Endothelial cell of umbilical vein (primary cell): ENCODE results near the gene TFDP3. TPM values are rescaled to one million over a fixed set of nuclear protein-coding genes. Genes with fewer than 3 reads are reported as not detected.

Experiments used
- BruUV-seq: library from RNA; stranded (reverse); fragments of 400-500 nt; replicated peaks from 2 replicates; lab custom pipeline; 2021; lab: Mats Ljungman, UMichigan
- CTCF ChIA-PET: fragments of 300-600, 350-600 bp; sonication (Branson Sonifier 250); formaldehyde crosslinking; loops from one replicate; lab custom pipeline; 2021; ENCODE audit warnings: antibody characterized with exemption, inconsistent platforms; lab: Charles Lee
- POLR2A ChIA-PET: fragments of 300-600, 350-600 bp; sonication (Branson Sonifier 250); formaldehyde crosslinking; loops from one replicate; lab custom pipeline; 2021; ENCODE audit warnings: antibody characterized with exemption, inconsistent platforms; lab: Charles Lee
- DNase-seq: peaks from one replicate; pipeline ENCODE4 v3.0.0-alpha.2; 2011; ENCODE audit warnings: low read depth, low spot score
- FAIRE-seq: peaks from 2 replicates; lab custom pipeline; 2011; peaks lifted over from hg19 to GRCh38; lab: Jason Lieb, UNC
- H2AFZ ChIP-seq: 2 replicates; pipeline ENCODE4 v1.6.0; 2012; ENCODE audit warnings: low read depth, low read length, control low read depth, inconsistent platforms
- H3K27ac ChIP-seq: 2 replicates; pipeline ENCODE4 v1.5.1; 2011; ENCODE audit warnings: low read depth, mild to moderate bottlenecking, control low read depth, low read length, moderate library complexity; ENCODE audit not compliant: insufficient read depth
- H3K27me3 ChIP-seq, 2 experiments: 2 replicates each; pipeline versions ENCODE4 v1.6.0 to v1.6.1; 2011; ENCODE audit warnings: low read length in 2 of 2, mixed read lengths in 1 of 2; ENCODE audit not compliant: control insufficient read depth in 2 of 2, insufficient read depth in 2 of 2
- H3K36me3 ChIP-seq, 2 experiments: 2 replicates in 1 of 2; 3 replicates in 1 of 2; pipeline ENCODE4 v1.5.1; 2011; ENCODE audit warnings: low read length in 2 of 2, mild to moderate bottlenecking in 1 of 2, moderate library complexity in 1 of 2; ENCODE audit not compliant: control insufficient read depth in 2 of 2, insufficient read depth in 2 of 2; ENCODE audit errors: extremely low read depth in 1 of 2
- H3K4me1 ChIP-seq: 3 replicates; pipeline ENCODE4 v1.5.1; 2011; ENCODE audit warnings: mild to moderate bottlenecking, low read length; ENCODE audit not compliant: control insufficient read depth, insufficient read depth; ENCODE audit errors: extremely low read depth
- H3K4me2 ChIP-seq: 2 replicates; pipeline ENCODE4 v1.6.1; 2011; ENCODE audit warnings: low read length, control low read depth, mixed read lengths; ENCODE audit not compliant: insufficient read depth
- H3K4me3 ChIP-seq, 3 experiments: fragments of 200-600 bp in 1 of 3; sonication (generic), shearing (Covaris generic) in 1 of 3; replicated peaks in 1 of 3; 2 replicates each; pipeline ENCODE4 v1.5.1; 2011 to 2016; ENCODE audit warnings: control low read depth in 3 of 3, low read length in 3 of 3, mild to moderate bottlenecking in 2 of 3, inconsistent platforms in 1 of 3, low read depth in 1 of 3, moderate library complexity in 1 of 3; ENCODE audit not compliant: insufficient read depth in 1 of 3
- H3K79me2 ChIP-seq: 2 replicates; pipeline ENCODE4 v1.6.0; 2012; ENCODE audit warnings: low read length, inconsistent platforms; ENCODE audit not compliant: control insufficient read depth, insufficient read depth
- H3K9ac ChIP-seq: replicated peaks from 2 replicates; pipeline ENCODE3; 2011; ENCODE audit warnings: low read length, control low read depth; ENCODE audit not compliant: insufficient read depth; ENCODE audit errors: extremely low read depth
- H3K9me1 ChIP-seq: replicated peaks from 3 replicates; pipeline ENCODE4 v1.6.0; 2011; ENCODE audit warnings: mild to moderate bottlenecking, low read length; ENCODE audit not compliant: control insufficient read depth, insufficient read depth; ENCODE audit errors: extremely low read depth
- H3K9me3 ChIP-seq: replicated peaks from 2 replicates; pipeline ENCODE4 v1.5.1; 2012; ENCODE audit warnings: low read length, inconsistent platforms; ENCODE audit not compliant: control insufficient read depth, insufficient read depth
- H4K20me1 ChIP-seq: replicated peaks from 2 replicates; pipeline ENCODE3; 2011; ENCODE audit warnings: mild to moderate bottlenecking, low read length; ENCODE audit not compliant: control insufficient read depth, insufficient read depth; ENCODE audit errors: extremely low read depth
- CTCF ChIP-seq, 2 donors: IDR thresholded peaks; 1 replicate in 1 of 2; 2 replicates in 1 of 2; pipeline ENCODE4 v1.5.1; 2011; ENCODE audit warnings: low read length in 2 of 2, mild to moderate bottlenecking in 2 of 2, moderate library complexity in 2 of 2, control low read depth in 1 of 2, inconsistent platforms in 1 of 2, low read depth in 1 of 2; ENCODE audit not compliant: insufficient read depth in 1 of 2; ENCODE audit errors: extremely low read depth in 1 of 2
- EZH2 ChIP-seq: IDR thresholded peaks from 2 replicates; pipeline ENCODE4 v1.6.1; 2012; ENCODE audit warnings: borderline replicate concordance, low read depth, mild to moderate bottlenecking, moderate library complexity, low read length, inconsistent platforms; ENCODE audit not compliant: severe bottlenecking
- FOS ChIP-seq: IDR thresholded peaks from 2 replicates; pipeline ENCODE4 v1.6.1; 2011; ENCODE audit warnings: mild to moderate bottlenecking, low read length, moderate library complexity, borderline replicate concordance; ENCODE audit not compliant: insufficient read depth
- GATA2 ChIP-seq: IDR thresholded peaks from 2 replicates; pipeline ENCODE4 v1.7.0; 2011; ENCODE audit warnings: low read depth, mild to moderate bottlenecking, moderate library complexity, mixed read lengths, low read length; ENCODE audit not compliant: insufficient read length, insufficient read depth
- JUN ChIP-seq: IDR thresholded peaks from 2 replicates; pipeline ENCODE4 v1.6.1; 2011; ENCODE audit warnings: borderline replicate concordance, low read depth; ENCODE audit not compliant: insufficient read length, insufficient read depth
- MAX ChIP-seq: IDR thresholded peaks from 2 replicates; pipeline ENCODE4 v1.6.1; 2011; ENCODE audit not compliant: insufficient read depth, insufficient read length
- MYC ChIP-seq: IDR thresholded peaks from one replicate; pipeline ENCODE4 v1.6.1; 2011; ENCODE audit warnings: mild to moderate bottlenecking, low read depth, low read length
- POLR2A ChIP-seq: IDR thresholded peaks from 2 replicates; pipeline ENCODE4 v1.6.1; 2012; ENCODE audit warnings: low read depth, mild to moderate bottlenecking, control low read depth, low read length
- POLR2AphosphoS5 ChIP-seq: IDR thresholded peaks from 2 replicates; pipeline ENCODE4 v1.6.1; 2012; ENCODE audit warnings: low read depth, mild to moderate bottlenecking, control low read depth, low read length, moderate library complexity; ENCODE audit not compliant: insufficient read depth
- dilution Hi-C: fragments of 300-500 bp; cut with MboI; formaldehyde crosslinking; loops from one replicate; pipeline ENCODE4 v1.15.0; 2019; ENCODE audit warnings: low sequenced_read_pairs; ENCODE audit not compliant: extremely low pct_ligation_motif_present
- intact Hi-C: fragments of 100-400 bp; cut with micrococcal nuclease; formaldehyde crosslinking; loops from one replicate; pipeline ENCODE4 v1.10.0; 2022
- polyA plus RNA-seq, 4 experiments: library from polyadenylated mRNA; depleted of rRNA in 3 of 4; stranded (reverse) in 3 of 4; unstranded in 1 of 4; fragments of >200 nt; gene quantifications; 2 replicates each; pipeline versions ENCODE4 v1.2.1 to v1.2.3, GENCODE V29; 2011 to 2012; ENCODE audit warnings: missing spikeins in 1 of 4
- total RNA-seq: library from RNA; stranded (reverse); gene quantifications from 2 replicates; pipeline ENCODE4 v1.2.3, GENCODE V29; 2021

Gene TFDP3
- total and polyA plus RNA-seq, 2 donors (not counting 3 experiments of a cell fraction or from before 2014, with no cell fraction given): not detected

GRCh38 chrX:133248177-133248576, 30.0 kb upstream of the TFDP3 start:
- no peaks in the 10 kb centered on the region for H3K4me1 ChIP-seq
- no peak overlapping the region for H2AFZ ChIP-seq
- H3K9me3 ChIP-seq: no peaks in the 10 kb centered on the region
- H3K9ac ChIP-seq: no peak overlapping the region
- intact Hi-C loops: no loop called here
- ChIA-PET POLR2A (no interaction called here), CTCF (no interaction called here)
- no peaks in the 10 kb centered on the region for H4K20me1 ChIP-seq
- BruUV-seq: no TSS peak
- H3K27ac ChIP-seq: no peak overlapping the region
- no peak overlapping the region for H3K4me2 ChIP-seq
- DNase-seq (no peak), FAIRE-seq (no peak)
- TF ChIP-seq GATA2: no peak
- no peak for TF ChIP-seq MAX
- TF ChIP-seq POLR2A: no peak
- no peak for TF ChIP-seq POLR2AphosphoS5
- TF ChIP-seq MYC: no peak
- no peak for TF ChIP-seq FOS
- no peak for TF ChIP-seq EZH2
- H3K4me3 ChIP-seq: no peak overlapping the region
- H3K9me1 ChIP-seq: no peaks in the 10 kb centered on the region
- no peaks in the 10 kb centered on the region for H3K36me3 ChIP-seq
- dilution Hi-C loops: no loop called here
- H3K79me2 ChIP-seq: no peaks in the 10 kb centered on the region
- H3K27me3 ChIP-seq: no peaks in the 10 kb centered on the region

- no TSS peak for BruUV-seq
- intact Hi-C loops: no loop called here
- FAIRE-seq: no peak
Measured at GRCh38 chrX:133246921-133247320, 28.8 kb upstream of the TFDP3 start.

More at GRCh38 chrX:133246921-133247320, 28.8 kb upstream of the TFDP3 start:
- Histone ChIP-seq H3K79me2 (no peaks in the 10 kb centered on the region), H2AFZ (no peak overlapping the region), H3K27me3 (no peaks in the 10 kb centered on the region), H3K9me1 (no peaks in the 10 kb centered on the region), H3K27ac (no peak overlapping the region), H3K36me3 (no peaks in the 10 kb centered on the region), H3K4me2 (no peak overlapping the region), H4K20me1 (no peaks in the 10 kb centered on the region), H3K4me1 (no peaks in the 10 kb centered on the region), H3K4me3 (no peak overlapping the region), H3K9me3 (no peaks in the 10 kb centered on the region), H3K9ac (no peak overlapping the region)
- POLR2A ChIA-PET: no interaction called here
- DNase-seq: no peak
- dilution Hi-C loops: no loop called here
- CTCF ChIA-PET: no interaction called here
- TF ChIP-seq EZH2 (no peak), JUN (no peak), CTCF (IDR thresholded peaks at IDR 0.05; ENCODE audit: extremely low read depth in 1 of 2, insufficient read depth in 1 of 2, low read depth in 1 of 2, low read length in 2 of 2) (no peak), POLR2AphosphoS5 (no peak), MAX (no peak), FOS (no peak), MYC (no peak), POLR2A (no peak), GATA2 (no peak)
